ENCODE results near the gene KDR.
A peak's percentile ranks its signal among the peaks of the same experiment; 100 is the strongest.

KDR gene

GRCh38 chr4:55075376-55075775 lies 50.0 kb downstream of the KDR start:
- TF ChIP-seq LEF1 (IDR thresholded peaks at IDR 0.05; ENCODE audit: borderline replicate concordance), result no peak
- no peak for TF ChIP-seq SUZ12 (IDR thresholded peaks at IDR 0.05)
- TF ChIP-seq BHLHE40 (IDR thresholded peaks at IDR 0.05; ENCODE audit: borderline replicate concordance), result no peak
- no peak for TF ChIP-seq PKNOX1 (IDR thresholded peaks at IDR 0.05)
- no peak for TF ChIP-seq FOXM1 (IDR thresholded peaks at IDR 0.05; ENCODE audit: borderline replicate concordance)
- TF ChIP-seq ZNF384 (IDR thresholded peaks at IDR 0.05), result no peak
- ChIA-PET CTCF (no interaction called here), POLR2A (no interaction called here)
- no peak for DNase-seq (ENCODE audit: extremely low spot score)

GRCh38 chr4:55074386-55074785 lies 51.0 kb downstream of the KDR start:
- CTCF ChIA-PET, result no interaction called here
- DNase-seq (ENCODE audit: extremely low spot score), result no peak
- POLR2A ChIA-PET, result no interaction called here
- no peak for TF ChIP-seq HDGF (IDR thresholded peaks at IDR 0.05; ENCODE audit: borderline replicate concordance)
- TF ChIP-seq FOXM1 (IDR thresholded peaks at IDR 0.05; ENCODE audit: borderline replicate concordance), result no peak
- TF ChIP-seq ZNF384 (IDR thresholded peaks at IDR 0.05), result no peak
- TF ChIP-seq LEF1 (IDR thresholded peaks at IDR 0.05; ENCODE audit: borderline replicate concordance), result no peak
- TF ChIP-seq SP1 (IDR thresholded peaks at IDR 0.05), result no peak
- TF ChIP-seq ELF4 (IDR thresholded peaks at IDR 0.05), result no peak
- TF ChIP-seq TARDBP (IDR thresholded peaks at IDR 0.05), result no peak
- TF ChIP-seq L3MBTL2 (conservative IDR thresholded peaks at IDR 0.05), result no peak
- TF ChIP-seq FOXK2 (IDR thresholded peaks at IDR 0.05), result no peak
- TF ChIP-seq FOXA1 (IDR thresholded peaks at IDR 0.05), result no peak
- no peak for TF ChIP-seq PKNOX1 (IDR thresholded peaks at IDR 0.05)

GRCh38 chr4:55071951-55072350 lies 53.4 kb downstream of the KDR start:
- CTCF ChIA-PET, result no interaction called here
- TF ChIP-seq BHLHE40 (IDR thresholded peaks at IDR 0.05; ENCODE audit: borderline replicate concordance), result no peak
- peak; percentile 61 for TF ChIP-seq PKNOX1 (IDR thresholded peaks at IDR 0.05)
- no peak for TF ChIP-seq NFRKB (IDR thresholded peaks at IDR 0.05)
- TF ChIP-seq ELF4 (IDR thresholded peaks at IDR 0.05), result no peak
- POLR2A ChIA-PET, result no interaction called here
- no peak for DNase-seq (ENCODE audit: extremely low spot score)

- no peak for DNase-seq (ENCODE audit: extremely low spot score)
- TF ChIP-seq L3MBTL2 (conservative IDR thresholded peaks at IDR 0.05), result no peak
- no peak for TF ChIP-seq FOXM1 (IDR thresholded peaks at IDR 0.05; ENCODE audit: borderline replicate concordance)
- no peak for TF ChIP-seq FOXA1 (IDR thresholded peaks at IDR 0.05)
- no peak for TF ChIP-seq SUZ12 (IDR thresholded peaks at IDR 0.05)
- TF ChIP-seq NFRKB (IDR thresholded peaks at IDR 0.05), result no peak
- no peak for TF ChIP-seq HDGF (IDR thresholded peaks at IDR 0.05; ENCODE audit: borderline replicate concordance)
- TF ChIP-seq SP1 (IDR thresholded peaks at IDR 0.05), result no peak
- TF ChIP-seq BHLHE40 (IDR thresholded peaks at IDR 0.05; ENCODE audit: borderline replicate concordance), result no peak
- TF ChIP-seq ELF4 (IDR thresholded peaks at IDR 0.05), result no peak
- no peak for TF ChIP-seq LEF1 (IDR thresholded peaks at IDR 0.05; ENCODE audit: borderline replicate concordance)
- no peak for TF ChIP-seq PKNOX1 (IDR thresholded peaks at IDR 0.05)
- no peak for TF ChIP-seq CTBP1 (IDR thresholded peaks at IDR 0.05; ENCODE audit: borderline replicate concordance)
- POLR2A ChIA-PET, result no interaction called here
- CTCF ChIA-PET, result interaction anchor here (0.9 kb wide), 1 partner anchor 98 kb away, joined by 3 read pairs; no protein-coding TSS in a partner anchor
Observed at GRCh38 chr4:55069248-55069647, 56.1 kb downstream of the KDR start.

- no peak for TF ChIP-seq HDGF (IDR thresholded peaks at IDR 0.05; ENCODE audit: borderline replicate concordance)
- no peak for TF ChIP-seq SP1 (IDR thresholded peaks at IDR 0.05)
- TF ChIP-seq L3MBTL2 (conservative IDR thresholded peaks at IDR 0.05), result no peak
- no peak for TF ChIP-seq SUZ12 (IDR thresholded peaks at IDR 0.05)
- no peak for TF ChIP-seq NFRKB (IDR thresholded peaks at IDR 0.05)
- no peak for TF ChIP-seq ZNF384 (IDR thresholded peaks at IDR 0.05)
- no peak for TF ChIP-seq FOXM1 (IDR thresholded peaks at IDR 0.05; ENCODE audit: borderline replicate concordance)
- no peak for TF ChIP-seq ARNT (IDR thresholded peaks at IDR 0.05)
- no peak for TF ChIP-seq PKNOX1 (IDR thresholded peaks at IDR 0.05)
- TF ChIP-seq TARDBP (IDR thresholded peaks at IDR 0.05), result no peak
- TF ChIP-seq LEF1 (IDR thresholded peaks at IDR 0.05; ENCODE audit: borderline replicate concordance), result no peak
- TF ChIP-seq FOXK2 (IDR thresholded peaks at IDR 0.05), result no peak
- no peak for TF ChIP-seq FOXA1 (IDR thresholded peaks at IDR 0.05)
- TF ChIP-seq CTBP1 (IDR thresholded peaks at IDR 0.05; ENCODE audit: borderline replicate concordance), result no peak
- no peak for TF ChIP-seq BHLHE40 (IDR thresholded peaks at IDR 0.05; ENCODE audit: borderline replicate concordance)
- TF ChIP-seq ELF4 (IDR thresholded peaks at IDR 0.05), result no peak
- no peak for DNase-seq (ENCODE audit: extremely low spot score)
- CTCF ChIA-PET, result interaction anchor here (0.7 to 0.9 kb wide), 2 partner anchors 96 to 98 kb away, joined by 3 read pairs; no protein-coding TSS in a partner anchor
- POLR2A ChIA-PET, result no interaction called here
Observed at GRCh38 chr4:55068522-55068921, 56.9 kb downstream of the KDR start.

GRCh38 chr4:55066018-55066417 lies 59.4 kb downstream of the KDR start:
- DNase-seq (ENCODE audit: extremely low spot score), result no peak
- TF ChIP-seq SP1 (IDR thresholded peaks at IDR 0.05), result no peak
- no peak for TF ChIP-seq ELF4 (IDR thresholded peaks at IDR 0.05)
- no peak for TF ChIP-seq FOXM1 (IDR thresholded peaks at IDR 0.05; ENCODE audit: borderline replicate concordance)
- no peak for TF ChIP-seq PKNOX1 (IDR thresholded peaks at IDR 0.05)
- TF ChIP-seq ARNT (IDR thresholded peaks at IDR 0.05), result no peak
- TF ChIP-seq FOXK2 (IDR thresholded peaks at IDR 0.05), result no peak
- TF ChIP-seq FOXA1 (IDR thresholded peaks at IDR 0.05), result no peak
- no peak for TF ChIP-seq BHLHE40 (IDR thresholded peaks at IDR 0.05; ENCODE audit: borderline replicate concordance)
- TF ChIP-seq SUZ12 (IDR thresholded peaks at IDR 0.05), result no peak
- TF ChIP-seq CTBP1 (IDR thresholded peaks at IDR 0.05; ENCODE audit: borderline replicate concordance), result no peak
- TF ChIP-seq ZNF384 (IDR thresholded peaks at IDR 0.05), result no peak
- ChIA-PET CTCF (no interaction called here), POLR2A (no interaction called here)

Measured in HEK293T (cell line).